ENCODE data around the gene PCDHB4. TPM values are rescaled to one million over a fixed set of nuclear protein-coding genes. Genes with fewer than 3 reads are reported as not detected.

The PCDHB4 gene
- total RNA-seq, 4 donors from 2014 or later: 2.0 to 7.0 (median 4.1) TPM

GRCh38 chr5:141101059-141101458 is 20.6 kb upstream of the PCDHB4 start:
- TF ChIP-seq CTCF (IDR thresholded peaks at IDR 0.05; ENCODE audit: low read depth): no peak

GRCh38 chr5:141105350-141105749 is 16.3 kb upstream of the PCDHB4 start:
- no peak for TF ChIP-seq CTCF (IDR thresholded peaks at IDR 0.05; ENCODE audit: low read depth)

GRCh38 chr5:141119250-141119649 is 2.4 kb upstream of the PCDHB4 start:
- no peak for TF ChIP-seq CTCF (IDR thresholded peaks at IDR 0.05; ENCODE audit: low read depth)

GRCh38 chr5:141121985-141122384 is 367 bp downstream of the PCDHB4 start:
- TF ChIP-seq CTCF (IDR thresholded peaks at IDR 0.05; ENCODE audit: low read depth): no peak

- no peak for TF ChIP-seq CTCF (IDR thresholded peaks at IDR 0.05; ENCODE audit: low read depth)
Observed at GRCh38 chr5:141127305-141127704, 5.7 kb downstream of the PCDHB4 start.

GRCh38 chr5:141135030-141135717 is 13.6 kb downstream of the PCDHB4 start, which contains the start of gene PCDHB5:
Gene PCDHB5 (plus strand): TSS chr5:141135206. CDS start chr5:141135435, 229 bp downstream.
- no peak for TF ChIP-seq CTCF (IDR thresholded peaks at IDR 0.05; ENCODE audit: low read depth)

GRCh38 chr5:141135718-141136266 is 14.2 kb downstream of the PCDHB4 start:
- TF ChIP-seq CTCF (IDR thresholded peaks at IDR 0.05; ENCODE audit: low read depth): no peak
